NT2/D1 (cell line): ENCODE data around the gene PRKAG2.

Experiments used
- DNase-seq: peaks from one replicate; pipeline ENCODE4 v3.0.0-alpha.2; 2011; ENCODE audit warnings: low read depth, low spot score
- H3K27me3 ChIP-seq: 2 replicates; pipeline ENCODE4 v1.6.0; 2011; ENCODE audit warnings: mild to moderate bottlenecking; ENCODE audit not compliant: insufficient read length, insufficient read depth
- H3K36me3 ChIP-seq: 2 replicates; pipeline ENCODE4 v1.6.1; 2011; ENCODE audit warnings: mild to moderate bottlenecking, low read length, mixed read lengths; ENCODE audit not compliant: insufficient read depth, insufficient read length
- H3K4me1 ChIP-seq: 2 replicates; pipeline ENCODE4 v1.5.1; 2011; ENCODE audit not compliant: insufficient read depth, insufficient read length
- H3K4me3 ChIP-seq: 2 replicates; pipeline ENCODE4 v1.5.1; 2011; ENCODE audit warnings: low read depth; ENCODE audit not compliant: insufficient read length
- H3K9ac ChIP-seq: 2 replicates; pipeline ENCODE4 v1.6.0; 2011; ENCODE audit warnings: low read depth; ENCODE audit not compliant: insufficient read length
- H3K9me3 ChIP-seq: 2 replicates; pipeline ENCODE4 v1.5.1; 2011; ENCODE audit warnings: mild to moderate bottlenecking, low read length; ENCODE audit not compliant: insufficient read depth
- SUZ12 ChIP-seq: IDR thresholded peaks from 2 replicates; pipeline ENCODE4 v1.6.1; 2011; ENCODE audit not compliant: insufficient read length, insufficient read depth; ENCODE audit errors: extremely low read depth
- YY1 ChIP-seq: IDR thresholded peaks from 2 replicates; pipeline ENCODE4 v1.6.1; 2011; ENCODE audit not compliant: insufficient read length, insufficient read depth
- ZNF274 ChIP-seq: IDR thresholded peaks from 2 replicates; pipeline ENCODE4 v1.6.1; 2011; ENCODE audit warnings: mild to moderate bottlenecking, low read depth, low read length

The PRKAG2 gene

DNA sequence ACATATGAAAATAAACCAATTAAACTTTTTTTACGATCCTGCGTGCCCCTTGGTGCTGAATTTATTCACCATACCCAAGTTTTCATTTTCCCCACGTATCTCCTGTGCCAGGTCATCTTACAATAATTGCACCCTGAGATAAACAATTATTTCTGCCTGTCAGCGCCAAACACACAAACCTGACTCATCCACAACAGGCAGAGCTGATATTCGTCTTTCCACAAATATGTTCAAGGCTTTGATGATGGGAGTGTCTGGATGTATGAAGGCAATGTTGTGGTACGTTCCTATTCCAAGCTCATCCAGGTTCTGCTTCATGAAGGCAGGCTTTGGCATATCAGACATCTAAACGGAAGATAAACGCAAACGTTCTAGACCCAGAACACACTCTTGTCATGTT lies 311.4 kb downstream of the PRKAG2 start:
- Histone ChIP-seq H3K27me3 (no peaks in the 10 kb centered on the region), H3K9ac (no peak overlapping the region), H3K36me3 (peaks cover 32% of the 10 kb centered on the region), H3K4me3 (no peak overlapping the region), H3K9me3 (no peaks in the 10 kb centered on the region), H3K4me1 (no peaks in the 10 kb centered on the region)
- DNase-seq: no peak
- TF ChIP-seq YY1: no peak
- no peak for TF ChIP-seq SUZ12
- no peak for TF ChIP-seq ZNF274

DNA sequence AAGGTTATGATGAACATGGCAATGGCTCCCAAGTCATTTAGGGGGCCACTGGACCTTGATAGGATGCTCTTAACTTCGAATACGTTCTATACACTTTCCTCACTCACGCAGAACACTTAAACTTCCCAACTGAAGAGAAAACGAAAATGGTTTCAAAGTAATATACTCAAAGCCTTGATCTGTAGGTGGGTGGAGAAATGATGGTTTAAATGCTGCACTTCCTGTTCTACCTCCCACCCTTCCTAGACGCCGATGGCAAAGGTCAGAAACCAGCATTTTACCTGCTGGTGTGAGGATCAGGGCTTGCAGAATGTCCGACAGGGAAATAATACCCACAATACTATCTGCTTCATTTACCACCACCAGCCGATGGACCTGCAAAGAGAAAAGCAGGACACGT lies 316.7 kb downstream of the PRKAG2 start:
- Histone ChIP-seq H3K9me3 (no peaks in the 10 kb centered on the region), H3K4me3 (no peak overlapping the region), H3K36me3 (peaks cover 39% of the 10 kb centered on the region), H3K9ac (no peak overlapping the region), H3K4me1 (no peaks in the 10 kb centered on the region), H3K27me3 (no peaks in the 10 kb centered on the region)
- DNase-seq: no peak
- no peak for TF ChIP-seq SUZ12
- no peak for TF ChIP-seq ZNF274
- no peak for TF ChIP-seq YY1

GRCh38 chr7:151559557-151560183 lies 317.2 kb downstream of the PRKAG2 start:
- Histone ChIP-seq H3K36me3 (peaks cover 36% of the 10 kb centered on the region), H3K4me3 (no peak overlapping the region), H3K27me3 (no peaks in the 10 kb centered on the region), H3K4me1 (no peaks in the 10 kb centered on the region), H3K9me3 (no peaks in the 10 kb centered on the region), H3K9ac (no peak overlapping the region)
- TF ChIP-seq ZNF274: no peak
- TF ChIP-seq SUZ12: no peak
- TF ChIP-seq YY1: no peak
- DNase-seq: no peak

GRCh38 chr7:151558575-151558974 lies 318.3 kb downstream of the PRKAG2 start:
- no peak overlapping the region for H3K9ac ChIP-seq
- H3K27me3 ChIP-seq: no peaks in the 10 kb centered on the region
- no peak overlapping the region for H3K4me3 ChIP-seq
- TF ChIP-seq ZNF274 (no peak), YY1 (no peak), SUZ12 (no peak)
- peaks cover 27% of the 10 kb centered on the region for H3K36me3 ChIP-seq
- H3K9me3 ChIP-seq: no peaks in the 10 kb centered on the region
- H3K4me1 ChIP-seq: no peaks in the 10 kb centered on the region
- DNase-seq: no peak

- Histone ChIP-seq H3K36me3 (peaks cover 24% of the 10 kb centered on the region), H3K4me1 (peaks cover 8% of the 10 kb centered on the region), H3K4me3 (no peak overlapping the region), H3K9ac (no peak overlapping the region), H3K27me3 (no peaks in the 10 kb centered on the region), H3K9me3 (no peaks in the 10 kb centered on the region)
- no peak for TF ChIP-seq YY1
- TF ChIP-seq SUZ12: no peak
- TF ChIP-seq ZNF274: no peak
- no peak for DNase-seq
These were observed 320.3 kb downstream of the PRKAG2 start for GRCh38 chr7:151556592-151556991.

DNA sequence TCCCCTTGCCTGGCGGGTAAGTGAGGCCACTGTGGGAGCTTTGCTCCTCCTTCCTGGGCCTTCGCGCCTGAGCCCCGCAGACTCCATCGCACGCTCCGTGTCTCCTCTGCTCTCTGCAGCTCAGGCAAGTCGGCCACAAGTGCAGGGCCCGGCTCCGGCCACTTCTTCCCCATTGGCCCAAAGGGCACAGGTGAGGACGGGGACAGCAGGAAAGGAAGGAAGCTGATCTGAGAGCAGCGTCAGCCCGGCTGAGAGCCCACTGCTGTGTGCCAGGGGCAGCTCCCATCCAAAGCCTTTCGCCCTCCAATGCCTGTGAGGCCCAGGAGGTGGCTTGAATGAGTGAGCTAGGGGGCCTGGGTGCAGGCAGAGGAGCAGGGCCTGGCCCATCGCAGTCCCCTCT lies 323.6 kb downstream of the PRKAG2 start:
- no peak for DNase-seq
- H3K4me1 ChIP-seq: peaks cover 8% of the 10 kb centered on the region
- H3K27me3 ChIP-seq: no peaks in the 10 kb centered on the region
- TF ChIP-seq ZNF274 (no peak), YY1 (no peak), SUZ12 (no peak)
- H3K36me3 ChIP-seq: peaks cover 8% of the 10 kb centered on the region
- no peak overlapping the region for H3K4me3 ChIP-seq
- H3K9me3 ChIP-seq: peaks cover 4% of the 10 kb centered on the region; the same call in 1 of the 2 replicates
- H3K9ac ChIP-seq: no peak overlapping the region

DNA sequence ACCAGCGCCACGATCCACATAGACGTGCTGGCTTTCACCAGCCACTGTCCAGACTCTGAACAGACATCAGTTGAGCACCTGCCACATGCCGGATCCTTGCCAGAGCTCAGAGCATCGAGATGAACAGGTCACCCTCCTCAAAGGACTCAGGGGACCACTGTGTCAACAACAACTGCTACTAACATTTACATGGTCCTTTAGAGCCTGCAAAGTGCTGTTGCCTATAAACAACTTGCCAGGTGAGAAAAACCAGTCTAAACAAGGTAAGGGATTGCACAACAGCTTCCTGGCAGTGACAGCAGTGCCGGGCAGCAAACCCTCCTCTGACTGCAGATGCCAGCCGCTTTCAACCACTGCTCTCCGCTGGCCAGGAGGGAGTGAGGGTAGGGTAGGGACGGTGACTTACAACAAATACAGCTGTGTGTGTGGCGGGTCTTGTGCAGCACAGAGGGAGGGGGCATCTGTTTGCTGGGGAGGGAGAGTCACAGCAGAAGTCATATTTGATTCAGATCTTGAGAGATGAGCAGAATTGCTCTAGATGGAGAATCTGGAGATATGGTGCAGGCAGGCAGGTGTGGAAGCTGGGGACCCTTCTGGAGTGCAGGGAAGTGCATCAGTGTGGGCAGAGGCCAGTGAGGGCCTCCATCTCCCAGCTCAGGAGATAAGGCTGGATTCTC lies 324.4 kb downstream of the PRKAG2 start:
- Histone ChIP-seq H3K27me3 (no peaks in the 10 kb centered on the region), H3K9ac (no peak overlapping the region), H3K4me1 (peaks cover 8% of the 10 kb centered on the region), H3K36me3 (peaks cover 3% of the 10 kb centered on the region), H3K9me3 (peaks cover 4% of the 10 kb centered on the region; the same call in 1 of the 2 replicates), H3K4me3 (no peak overlapping the region)
- TF ChIP-seq YY1: no peak
- no peak for TF ChIP-seq ZNF274
- TF ChIP-seq SUZ12: no peak
- no peak for DNase-seq
